Medulla oblongata (tissue), 1 donor: Measurements from ENCODE around the gene GPR22.

ENCODE experiments used
- DNase-seq: peaks from one replicate; pipeline ENCODE4 v3.0.0-alpha.2; 2015; ENCODE audit errors: extremely low spot score

The GPR22 gene, protein sequence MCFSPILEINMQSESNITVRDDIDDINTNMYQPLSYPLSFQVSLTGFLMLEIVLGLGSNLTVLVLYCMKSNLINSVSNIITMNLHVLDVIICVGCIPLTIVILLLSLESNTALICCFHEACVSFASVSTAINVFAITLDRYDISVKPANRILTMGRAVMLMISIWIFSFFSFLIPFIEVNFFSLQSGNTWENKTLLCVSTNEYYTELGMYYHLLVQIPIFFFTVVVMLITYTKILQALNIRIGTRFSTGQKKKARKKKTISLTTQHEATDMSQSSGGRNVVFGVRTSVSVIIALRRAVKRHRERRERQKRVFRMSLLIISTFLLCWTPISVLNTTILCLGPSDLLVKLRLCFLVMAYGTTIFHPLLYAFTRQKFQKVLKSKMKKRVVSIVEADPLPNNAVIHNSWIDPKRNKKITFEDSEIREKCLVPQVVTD

DNA sequence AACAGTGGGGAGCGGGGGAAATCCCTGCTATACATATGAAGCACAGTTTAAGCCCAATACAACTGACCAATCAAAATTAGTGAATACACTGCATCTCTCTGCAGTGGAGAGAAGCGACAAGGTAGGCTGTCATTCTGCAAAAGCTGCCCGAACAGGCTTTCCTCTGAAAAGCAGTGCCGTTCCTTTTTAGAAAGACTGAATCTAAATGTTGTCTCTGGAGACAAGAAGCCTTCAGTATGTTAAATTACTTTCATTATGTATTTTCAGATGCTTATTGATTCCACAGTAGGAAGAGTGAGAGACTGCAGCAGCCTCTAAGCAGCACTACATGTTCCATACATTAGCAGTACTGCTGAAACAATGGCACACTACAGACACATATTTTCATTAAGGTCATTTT, at the start of gene GPR22:
Gene GPR22, plus strand, starts transcription at position 129 of the 400 bp plus-strand sequence. CDS start 4,004 bp downstream, outside the sequence.
- peak; percentile 22 for DNase-seq

DNA sequence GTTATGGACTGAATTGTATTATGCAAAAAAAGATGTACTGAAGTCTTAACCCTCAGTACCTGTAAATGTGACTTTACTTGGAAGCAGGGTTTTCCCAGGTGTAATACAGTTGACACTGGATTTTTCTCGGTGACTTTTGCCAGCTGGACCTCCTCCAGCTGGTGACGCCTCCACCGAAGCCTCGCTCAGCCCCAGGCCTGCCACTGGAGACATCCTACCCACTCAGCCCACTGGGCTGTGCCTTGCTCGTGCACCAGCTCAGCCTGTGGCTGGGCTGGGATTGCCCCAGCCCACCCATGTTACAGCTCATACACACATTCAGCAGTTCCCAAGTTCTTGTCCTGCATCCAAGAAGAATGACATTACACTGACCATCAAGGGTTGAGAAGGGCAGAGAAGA, 42.4 kb upstream of the GPR22 start:
- DNase-seq, result no peak

DNA sequence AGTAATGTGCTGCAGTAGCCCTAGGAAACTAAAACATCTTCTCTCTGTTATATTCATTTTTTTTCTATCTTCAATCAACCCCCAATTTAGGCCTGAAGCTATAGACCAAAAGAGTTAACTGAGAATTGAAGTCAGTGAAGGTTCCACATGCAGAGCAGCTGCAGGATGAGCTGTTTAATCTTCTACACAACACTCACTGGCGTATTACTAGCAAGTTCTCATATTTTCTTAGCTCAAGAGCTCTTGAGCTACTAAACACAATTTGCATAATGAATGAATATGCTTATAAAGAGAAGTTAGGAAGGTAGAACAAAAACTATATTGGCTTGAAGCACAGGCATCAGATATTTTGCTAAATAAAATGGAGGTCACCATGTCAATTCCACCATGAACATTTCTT, 41.2 kb upstream of the GPR22 start:
- DNase-seq, result no peak

DNA sequence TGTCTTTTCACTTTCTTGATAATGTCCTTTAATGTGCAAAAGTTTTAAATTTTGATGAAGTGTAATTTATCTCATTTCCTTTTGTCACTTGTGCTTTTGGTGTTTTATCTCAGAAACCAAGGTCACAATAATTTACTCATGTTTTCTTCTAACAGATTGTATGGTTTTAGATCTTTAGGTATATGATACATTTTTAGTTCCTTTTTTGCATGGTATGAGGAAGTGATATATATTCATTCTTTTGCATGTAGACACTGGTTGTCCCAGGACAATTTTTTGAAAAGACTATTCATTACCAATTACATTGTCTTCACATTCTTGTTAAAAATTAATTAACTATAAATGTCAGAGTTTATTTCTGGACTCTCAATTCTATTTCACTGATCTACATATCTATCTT, 39.8 kb upstream of the GPR22 start:
- DNase-seq, result no peak

DNA sequence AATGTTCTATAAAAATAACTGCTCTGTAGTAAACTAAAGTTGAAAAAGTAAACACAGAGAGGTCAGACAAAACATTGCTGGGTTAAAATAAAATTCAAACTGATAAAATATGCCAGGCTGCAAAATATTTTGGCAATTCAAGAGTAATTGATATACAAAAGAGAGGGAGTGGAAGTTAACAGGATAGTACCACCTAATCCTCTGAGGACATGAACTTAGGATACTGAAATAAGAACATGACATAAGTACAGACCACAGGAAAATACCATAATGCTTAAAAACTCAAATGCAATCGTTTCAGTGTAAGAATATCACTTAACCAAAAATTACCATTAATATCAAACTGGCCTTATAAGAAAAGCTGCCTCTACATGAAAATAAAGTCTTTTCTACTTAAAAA, 37.6 kb upstream of the GPR22 start:
- DNase-seq, result no peak

DNA sequence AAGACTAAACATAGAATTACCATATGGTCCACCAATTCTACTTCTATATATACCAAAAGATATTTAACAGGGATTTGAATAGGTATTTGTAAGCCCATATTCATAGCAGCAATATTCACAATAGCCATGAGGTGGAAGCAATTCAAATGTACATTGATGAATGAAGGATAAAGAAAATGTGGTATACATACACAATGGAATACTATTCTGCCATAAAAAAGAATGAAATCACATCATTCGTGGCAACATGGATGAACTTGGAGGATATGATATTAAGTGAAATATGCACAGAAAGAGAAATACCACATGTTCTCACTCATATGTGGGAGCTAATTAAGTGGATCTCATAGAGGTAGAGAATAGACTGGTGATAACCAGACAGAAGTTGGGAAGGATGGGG, 34.1 kb upstream of the GPR22 start:
- DNase-seq, result no peak

DNA sequence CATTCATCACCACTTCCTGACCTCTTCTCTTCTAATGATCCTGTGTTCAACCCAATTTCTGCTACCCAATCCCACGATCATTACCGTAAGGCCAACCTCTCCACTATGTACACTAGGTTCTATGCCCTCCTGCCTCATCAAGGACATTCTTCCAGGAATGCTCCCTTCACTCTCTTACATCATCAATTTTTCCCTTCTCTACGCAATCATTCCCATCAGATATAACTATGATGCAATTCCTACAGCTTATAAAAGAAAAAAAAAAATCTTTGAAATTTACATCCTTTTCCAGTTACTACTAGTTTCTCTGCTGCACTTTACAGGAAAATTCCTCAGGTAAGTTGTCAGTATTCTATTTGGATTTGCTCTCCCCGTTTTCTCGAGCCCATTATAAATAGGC, 30.8 kb upstream of the GPR22 start:
- DNase-seq, result no peak

DNA sequence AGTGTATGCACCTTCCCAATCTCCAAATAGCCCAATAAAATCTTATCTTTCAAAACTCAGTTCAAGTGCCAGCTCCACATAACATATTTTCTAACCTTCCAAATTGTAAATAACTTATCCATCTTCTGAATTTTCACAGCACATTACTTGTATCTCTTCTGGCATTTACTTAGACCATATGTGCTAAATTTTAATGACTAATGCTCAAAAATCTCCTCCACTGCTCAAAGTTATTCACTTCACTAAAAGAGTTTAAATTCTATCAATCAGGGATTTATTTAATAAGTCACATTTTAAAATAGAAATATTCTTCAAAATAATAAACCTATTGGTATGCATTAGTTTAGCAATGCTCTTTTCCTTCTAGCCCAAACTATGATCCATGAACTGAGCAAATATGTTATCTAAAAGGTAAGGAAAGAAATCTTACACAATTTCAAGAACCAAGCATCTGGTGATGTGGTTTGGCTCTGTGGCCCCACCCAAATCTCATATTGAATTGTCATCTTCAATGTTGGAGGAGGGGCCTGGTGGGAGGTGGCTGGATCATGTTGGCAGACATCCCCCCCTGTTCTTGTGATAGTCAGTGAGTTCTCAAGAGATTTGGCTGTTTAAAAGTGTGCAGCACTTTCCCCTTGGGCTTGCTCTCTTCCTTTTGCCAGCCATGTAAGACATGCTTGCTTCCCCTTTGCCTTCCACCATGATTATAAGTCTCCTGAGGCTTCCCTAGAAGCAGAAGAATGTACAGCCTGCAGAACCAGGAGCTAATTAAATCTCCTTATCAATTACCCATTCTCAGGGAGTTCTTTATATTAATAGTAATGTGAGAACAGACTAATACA, 28.1 kb upstream of the GPR22 start:
- DNase-seq, result no peak

DNA sequence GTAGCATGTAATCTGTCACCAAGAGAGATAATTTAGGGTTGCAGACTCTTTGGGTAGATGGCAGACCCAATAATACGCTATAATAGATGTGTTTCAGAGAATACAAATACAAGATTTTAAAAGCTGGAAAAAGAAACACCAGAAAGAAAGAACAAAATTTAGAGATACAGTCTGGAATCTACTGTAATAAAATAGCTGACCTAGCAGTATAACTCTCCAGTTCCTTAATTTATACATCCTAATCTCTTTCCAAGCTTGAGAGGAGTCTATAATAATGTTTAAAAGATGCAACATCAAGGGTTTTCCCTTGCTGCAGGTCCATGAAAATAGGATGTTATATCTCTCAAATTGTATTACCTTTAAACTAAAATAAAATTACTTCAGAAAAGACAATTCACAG, 27.2 kb upstream of the GPR22 start:
- DNase-seq, result no peak

DNA sequence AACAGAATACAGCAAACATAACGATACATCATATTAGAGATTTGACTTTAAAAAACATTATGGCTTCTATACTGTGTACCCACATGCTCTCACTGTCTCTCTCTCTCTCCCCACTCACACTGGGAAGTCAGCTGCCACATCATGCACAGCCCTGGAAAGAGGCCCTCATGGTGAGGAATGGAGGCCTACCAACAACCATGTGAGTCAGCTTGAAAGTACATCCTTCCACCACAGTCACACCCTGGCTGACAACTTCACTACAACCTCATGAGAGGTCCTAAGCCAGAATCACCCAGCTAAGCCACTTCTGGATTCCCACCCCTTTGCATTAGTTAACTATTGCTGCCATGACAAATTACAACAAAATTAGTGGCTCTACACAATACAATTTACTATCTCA, 23.3 kb upstream of the GPR22 start:
- no peak for DNase-seq

DNA sequence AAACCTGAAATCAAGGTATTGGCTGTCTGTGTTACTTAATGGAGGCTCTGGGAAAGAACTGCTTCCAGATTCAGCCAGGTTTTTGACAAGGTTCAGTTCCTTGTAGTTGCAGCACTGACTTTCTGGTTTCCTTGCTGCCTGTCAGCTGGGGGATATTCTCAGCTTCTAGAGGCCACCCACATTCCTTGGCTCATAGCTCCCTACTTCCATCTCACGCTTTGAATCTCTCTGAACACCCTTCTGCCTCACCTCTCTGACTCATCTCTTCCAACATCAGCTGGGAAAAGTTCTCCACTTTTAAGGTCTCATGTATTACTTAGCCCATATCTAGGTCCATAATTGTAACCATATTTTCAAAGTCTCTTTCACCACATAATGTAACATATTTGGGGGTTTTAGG, 22.9 kb upstream of the GPR22 start:
- no peak for DNase-seq

DNA sequence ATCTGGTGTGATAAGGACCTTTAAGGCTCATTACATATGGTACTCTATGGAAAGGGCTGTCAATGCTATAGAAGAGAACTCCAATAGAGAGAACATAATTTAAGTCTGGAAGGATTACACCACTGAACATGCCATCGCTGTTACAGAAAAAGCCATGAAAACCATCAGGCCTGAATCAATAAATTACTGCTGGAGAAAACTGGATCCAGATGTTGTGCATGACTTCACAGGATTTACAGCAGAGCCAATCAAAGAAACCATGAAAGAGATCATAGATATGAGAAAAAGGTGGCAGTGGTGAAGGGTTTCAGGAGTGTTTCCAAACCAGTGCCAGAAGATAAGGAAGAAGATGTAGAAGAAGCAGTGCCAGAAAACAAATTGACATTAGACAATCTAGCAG, 18.9 kb upstream of the GPR22 start:
- DNase-seq, result no peak

DNA sequence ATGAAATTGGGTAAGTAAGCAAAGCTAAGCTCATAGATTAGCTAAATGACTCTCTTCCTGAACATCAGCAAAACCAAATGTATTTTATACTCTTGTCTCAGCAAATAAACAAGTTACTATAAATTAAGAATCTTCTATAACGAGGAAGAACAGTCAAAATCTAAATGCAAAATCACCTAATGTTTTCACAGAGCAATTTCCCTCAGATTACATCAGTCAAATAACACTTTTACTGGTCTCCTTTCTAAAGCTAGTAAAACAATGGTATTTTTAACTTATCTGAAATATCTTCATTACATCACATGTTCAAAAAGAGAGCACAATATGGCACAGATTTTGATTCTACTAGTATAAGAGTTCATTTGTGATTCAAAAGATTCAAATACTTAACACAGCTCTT, 16.5 kb upstream of the GPR22 start:
- no peak for DNase-seq

DNA sequence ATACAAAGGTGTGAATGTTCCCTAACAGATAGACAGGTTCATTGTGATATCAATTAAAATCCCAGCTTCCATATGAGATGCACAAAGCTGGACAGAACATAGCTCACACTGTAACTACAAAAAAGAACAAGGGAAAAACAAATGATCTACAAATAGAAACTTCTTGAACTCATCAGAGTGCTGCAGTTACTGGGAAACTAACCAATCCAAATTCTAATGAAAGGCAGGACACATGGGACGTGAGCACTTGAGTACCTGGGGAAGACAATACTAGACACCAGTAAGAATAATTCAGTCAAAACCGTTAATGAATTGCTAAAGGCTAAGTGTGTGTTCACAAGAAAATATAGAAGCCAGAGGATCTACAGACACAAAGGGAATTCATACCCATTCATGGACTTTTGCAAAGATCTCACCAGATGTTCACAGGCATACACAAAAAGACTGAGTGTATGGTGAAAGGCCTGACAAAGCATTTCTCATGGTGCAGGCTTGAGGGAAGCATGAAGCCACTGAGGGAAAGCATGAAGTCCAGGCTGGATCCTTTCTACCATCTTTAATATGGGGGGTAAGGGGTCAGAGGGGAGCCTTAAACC, 7.8 kb upstream of the GPR22 start:
- peak; percentile 55 for DNase-seq

DNA sequence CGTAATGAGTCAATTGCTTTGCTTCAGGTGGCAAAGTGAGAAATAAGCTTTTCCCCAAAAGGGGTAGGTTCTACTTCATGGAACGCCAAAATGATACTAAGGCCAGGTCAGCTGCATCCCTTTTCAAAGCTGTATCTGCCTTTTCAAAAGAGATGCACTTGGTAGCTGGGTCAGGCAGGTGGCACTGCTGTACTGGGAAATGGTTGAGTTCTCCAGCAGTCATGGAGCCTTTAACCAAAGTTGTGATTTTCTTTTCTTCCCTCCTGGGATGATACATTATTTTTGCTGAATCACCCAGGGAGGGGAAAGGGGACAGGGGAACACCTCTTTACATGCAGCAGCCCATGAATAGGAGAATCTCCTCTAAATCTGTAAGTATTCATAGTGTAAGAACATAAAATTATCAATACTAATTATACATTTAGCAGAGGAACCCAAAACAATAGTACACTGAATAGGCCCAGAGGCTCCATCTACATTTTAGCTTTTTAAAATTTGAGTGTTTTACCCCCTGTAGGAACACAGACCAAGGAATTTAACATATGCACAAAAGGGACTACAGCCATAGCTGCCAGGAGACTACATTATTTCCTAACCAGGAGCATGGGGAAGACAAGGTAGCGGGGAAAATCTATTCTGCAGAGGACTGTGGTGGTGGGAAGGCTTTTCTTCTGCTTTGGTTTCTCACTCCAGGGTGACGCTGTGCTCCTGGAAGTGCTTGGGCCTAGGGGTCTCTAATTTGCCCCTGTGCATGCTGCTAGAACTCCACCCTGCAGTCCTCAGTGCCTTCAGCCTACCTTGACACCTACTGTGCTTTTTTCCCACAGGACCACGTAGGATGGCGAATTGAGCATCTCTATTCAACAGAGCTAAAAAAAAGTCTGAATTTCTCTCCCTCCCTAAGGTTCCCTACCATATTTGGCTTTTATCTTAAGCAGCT, 6.4 kb upstream of the GPR22 start:
- peak; percentile 84 for DNase-seq

DNA sequence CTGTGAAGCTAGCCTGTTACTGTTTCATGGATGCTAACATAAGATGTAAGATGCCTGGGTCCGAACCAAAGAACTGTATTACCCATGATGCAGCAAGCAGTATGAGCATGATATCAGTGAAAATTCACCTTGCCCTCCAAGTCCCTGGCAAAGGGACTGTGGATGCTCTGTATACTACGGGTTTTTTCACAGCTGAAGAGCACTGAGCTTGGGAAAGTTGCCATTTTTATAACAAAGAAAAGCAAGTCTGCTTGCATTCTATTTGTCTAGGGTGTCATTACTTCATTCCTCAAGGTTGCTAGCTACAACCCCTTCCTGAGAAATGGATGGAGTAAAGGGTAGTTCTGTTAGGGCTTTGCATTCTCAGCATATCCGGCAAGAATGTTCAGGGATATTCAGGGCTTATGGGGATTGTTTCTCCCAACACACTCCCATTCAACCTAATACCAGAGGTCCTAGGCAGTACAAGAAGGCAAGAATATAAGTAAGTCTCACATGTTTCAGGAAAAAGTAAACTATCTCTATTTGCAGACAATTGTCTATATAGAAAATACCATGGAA, 5.1 kb upstream of the GPR22 start:
- DNase-seq, result peak; percentile 14

DNA sequence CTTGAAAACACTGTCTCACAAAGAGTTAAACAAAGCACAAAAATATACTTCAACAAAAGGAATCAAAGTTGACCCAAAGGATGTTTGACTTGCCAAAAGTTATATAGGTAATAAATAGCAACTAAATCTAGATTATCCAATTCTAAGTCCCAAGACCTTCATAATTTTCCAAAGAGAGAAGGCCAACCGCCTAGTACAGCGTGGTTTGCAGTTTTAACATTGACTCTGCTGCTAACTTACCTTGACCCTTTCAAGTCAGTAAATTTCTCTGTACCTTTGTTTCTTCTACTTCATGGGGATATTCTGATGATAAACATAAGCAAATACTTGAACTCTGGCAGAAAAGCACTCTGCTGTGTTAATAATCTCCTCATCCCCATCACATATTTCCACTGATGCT, 1.9 kb upstream of the GPR22 start:
- no peak for DNase-seq

DNA sequence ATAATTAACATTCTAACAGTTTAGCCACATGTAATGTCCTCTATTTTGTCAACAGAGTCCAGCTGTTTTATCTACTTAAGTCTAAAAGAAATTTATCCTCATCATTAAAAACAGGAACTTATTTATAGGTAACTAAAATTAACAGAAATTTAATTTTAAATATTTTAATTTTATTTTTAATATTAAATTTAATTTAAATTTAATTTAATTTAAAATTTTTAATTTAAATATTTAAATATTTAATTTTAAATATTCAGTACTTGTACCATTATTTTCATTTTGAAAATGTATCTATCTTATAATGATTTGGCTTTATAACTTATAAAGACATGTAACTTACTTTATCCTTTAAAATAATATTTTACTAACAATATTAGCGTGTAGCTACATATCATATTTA, 1.0 kb upstream of the GPR22 start:
- DNase-seq, result no peak

DNA sequence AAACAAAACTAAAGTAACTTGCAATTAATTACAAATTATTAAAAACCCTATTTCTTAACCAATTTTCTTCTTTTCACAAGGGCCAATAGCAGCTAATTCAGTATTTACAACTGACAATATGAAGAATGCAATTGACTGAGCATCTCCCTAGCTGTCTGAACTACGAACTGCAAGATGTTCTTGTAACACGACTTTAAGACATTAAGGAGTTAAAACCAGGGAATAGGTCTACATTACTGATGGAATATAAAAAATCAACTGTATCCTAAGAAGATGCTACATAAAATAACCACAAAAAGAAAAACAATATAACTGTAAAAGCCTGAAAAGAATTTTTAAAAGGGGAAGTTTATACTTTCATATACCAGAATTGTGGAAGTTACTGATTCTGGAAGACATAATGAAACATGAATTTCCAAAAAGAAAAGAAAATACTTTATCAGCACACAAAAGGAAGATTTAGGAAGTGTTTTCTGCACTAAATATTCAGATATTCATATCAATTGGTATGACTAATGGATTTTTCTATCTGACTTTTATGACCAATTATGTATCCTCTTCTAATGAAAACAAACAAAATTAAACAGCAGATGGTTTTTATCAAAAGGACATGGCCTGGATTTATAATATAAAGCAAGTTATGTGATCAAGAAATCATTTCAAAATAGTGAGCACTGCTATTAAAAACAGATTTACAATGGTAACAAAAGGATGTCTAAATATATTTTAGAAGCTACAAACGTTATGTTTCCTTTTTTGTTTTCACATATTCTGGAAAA, 1.6 kb downstream of the GPR22 start:
- peak; percentile 27 for DNase-seq

DNA sequence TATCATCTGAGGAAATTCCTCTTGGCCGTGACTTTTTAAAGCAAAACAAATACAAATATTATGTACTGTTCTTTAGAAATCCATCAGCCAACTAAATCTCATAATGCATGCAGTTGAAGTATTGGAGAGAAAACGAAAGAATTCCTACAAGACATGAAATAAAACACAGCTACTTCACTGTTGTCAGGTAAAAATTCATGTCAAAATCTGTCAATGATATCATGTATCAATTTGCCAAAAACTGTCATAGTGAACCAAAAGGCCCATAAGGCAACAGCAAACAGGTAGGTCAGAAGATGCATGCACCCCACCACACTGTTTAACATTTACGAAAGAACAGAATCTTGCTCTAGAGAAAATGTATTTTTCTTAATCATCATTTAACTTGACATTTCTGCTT, 2.3 kb downstream of the GPR22 start:
- DNase-seq, result no peak
